Gastrocnemius medialis (tissue), 4 donors: ENCODE results near the gene SPAG4. TPM values are rescaled to one million over a fixed set of nuclear protein-coding genes. Genes with fewer than 3 reads are reported as not detected.

ENCODE experiments used
- ATAC-seq, 2 donors: fragments of 150-250 bp; one replicate each; pipeline ENCODE4 v1.9.1; 2016
- DNase-seq, 2 donors: peaks; one replicate each; pipeline ENCODE4 v3.0.0-alpha.2; 2019
- H3K27ac ChIP-seq, 4 donors: fragments of 200-600 bp; sonication (generic); 1 replicate in 1 of 4; 2 replicates in 3 of 4; pipeline ENCODE4 v1.5.1; 2016 to 2018; ENCODE audit warnings: mild to moderate bottlenecking in 2 of 4, moderate library complexity in 1 of 4
- H3K27me3 ChIP-seq, 3 donors: fragments of 200-600 bp; sonication (generic) in 2 of 3; 1 replicate in 1 of 3; 2 replicates in 2 of 3; pipeline versions ENCODE4 v1.5.1 to v1.6.0; 2016 to 2019; ENCODE audit warnings: mild to moderate bottlenecking in 1 of 3, moderate library complexity in 1 of 3
- H3K36me3 ChIP-seq, 2 donors: fragments of 200-600 bp; sonication (generic) in 1 of 2; one replicate each; pipeline ENCODE4 v1.5.1; 2017 to 2018
- H3K4me1 ChIP-seq, 2 donors: fragments of 200-600 bp; sonication (generic) in 1 of 2; one replicate each; pipeline ENCODE4 v1.5.1; 2016 to 2017; ENCODE audit warnings: mild to moderate bottlenecking in 2 of 2
- H3K4me3 ChIP-seq, 4 donors: fragments of 200-600 bp; sonication (generic) in 3 of 4; 1 replicate in 1 of 4; 2 replicates in 3 of 4; pipeline ENCODE4 v1.5.1; 2016 to 2019; ENCODE audit warnings: mild to moderate bottlenecking in 2 of 4
- H3K9me3 ChIP-seq, 3 donors: fragments of 200-600 bp; sonication (generic) in 2 of 3; 1 replicate in 1 of 3; 2 replicates in 2 of 3; pipeline ENCODE4 v1.5.1; 2016 to 2019
- POLR2A ChIP-seq, 2 donors: fragments of 450-650 bp; IDR thresholded peaks; one replicate each; pipeline ENCODE4 v1.6.1; 2017; ENCODE audit warnings: antibody characterized with exemption in 2 of 2, mild to moderate bottlenecking in 2 of 2, moderate library complexity in 2 of 2
- in situ Hi-C, 4 donors: fragments of 200-750 bp; cut with MboI; loops; one replicate each; pipeline versions ENCODE4 v1.15.0 to v1.8.0; 2017; ENCODE audit warnings: low sequenced_read_pairs in 4 of 4
- intact Hi-C: fragments of 100-400 bp; cut with DNase I; formaldehyde crosslinking; loops from one replicate; pipeline ENCODE4 v1.15.1; 2023; ENCODE audit warnings: low total_unique reads
- total RNA-seq, 4 donors: library from RNA; depleted of rRNA; stranded (reverse); fragments of >200 nt; gene quantifications; one replicate each; pipeline versions ENCODE4 v1.1.0 to v1.2.3, GENCODE V29; 2016
- TF ChIP-seq, protein P1 (sequence below), 5 experiments: fragments of 450-650 bp in 3 of 5; fragments of 200-600 bp in 2 of 5; sonication (generic) in 2 of 5; IDR thresholded peaks in 4 of 5; conservative IDR thresholded peaks in 1 of 5; 1 replicate in 4 of 5; 2 replicates in 1 of 5; pipeline ENCODE4 v1.5.1; 2016 to 2019; ENCODE audit warnings: antibody characterized with exemption in 5 of 5, mild to moderate bottlenecking in 3 of 5, moderate library complexity in 3 of 5

SPAG4 gene
- total RNA-seq, 4 donors from 2014 or later, result 0.91 to 1.4 TPM; not detected in 2

DNA sequence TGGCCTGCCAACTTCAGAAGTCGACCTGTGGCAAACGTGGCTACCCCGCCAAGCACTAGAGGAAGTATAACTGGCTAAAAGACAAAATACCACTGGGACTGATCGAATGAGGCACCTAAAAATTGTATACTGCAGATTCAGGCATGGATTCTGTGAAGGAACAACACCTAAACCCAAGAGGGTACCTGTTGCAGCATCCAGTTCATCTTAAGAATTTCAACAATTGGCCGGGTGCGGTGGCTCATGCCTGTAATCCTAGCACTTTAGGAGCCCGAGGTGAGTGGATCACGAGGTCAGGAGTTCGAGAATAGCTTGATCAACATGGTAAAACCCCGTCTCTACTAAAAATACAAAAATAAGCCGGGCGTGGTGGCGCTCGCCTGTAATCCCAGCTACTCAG, 27.2 kb upstream of the SPAG4 start:
- Histone ChIP-seq H3K4me1 (no peaks in the 10 kb centered on the region), H3K36me3 (no peaks in the 10 kb centered on the region), H3K27me3 (no peaks in the 10 kb centered on the region), H3K4me3 (no peak overlapping the region), H3K9me3 (no peaks in the 10 kb centered on the region), H3K27ac (no peak overlapping the region)
- DNase-seq (no peak), ATAC-seq (no peak)
- no peak for TF ChIP-seq POLR2A (IDR thresholded peaks at IDR 0.05)
- TF ChIP-seq, protein P1, sequence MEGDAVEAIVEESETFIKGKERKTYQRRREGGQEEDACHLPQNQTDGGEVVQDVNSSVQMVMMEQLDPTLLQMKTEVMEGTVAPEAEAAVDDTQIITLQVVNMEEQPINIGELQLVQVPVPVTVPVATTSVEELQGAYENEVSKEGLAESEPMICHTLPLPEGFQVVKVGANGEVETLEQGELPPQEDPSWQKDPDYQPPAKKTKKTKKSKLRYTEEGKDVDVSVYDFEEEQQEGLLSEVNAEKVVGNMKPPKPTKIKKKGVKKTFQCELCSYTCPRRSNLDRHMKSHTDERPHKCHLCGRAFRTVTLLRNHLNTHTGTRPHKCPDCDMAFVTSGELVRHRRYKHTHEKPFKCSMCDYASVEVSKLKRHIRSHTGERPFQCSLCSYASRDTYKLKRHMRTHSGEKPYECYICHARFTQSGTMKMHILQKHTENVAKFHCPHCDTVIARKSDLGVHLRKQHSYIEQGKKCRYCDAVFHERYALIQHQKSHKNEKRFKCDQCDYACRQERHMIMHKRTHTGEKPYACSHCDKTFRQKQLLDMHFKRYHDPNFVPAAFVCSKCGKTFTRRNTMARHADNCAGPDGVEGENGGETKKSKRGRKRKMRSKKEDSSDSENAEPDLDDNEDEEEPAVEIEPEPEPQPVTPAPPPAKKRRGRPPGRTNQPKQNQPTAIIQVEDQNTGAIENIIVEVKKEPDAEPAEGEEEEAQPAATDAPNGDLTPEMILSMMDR (IDR thresholded peaks at IDR 0.05 in 4 of 5, conservative IDR thresholded peaks at IDR 0.05 in 1 of 5), result no peak
- intact Hi-C loops, result no loop called here
- in situ Hi-C loops, result no loop called here

DNA sequence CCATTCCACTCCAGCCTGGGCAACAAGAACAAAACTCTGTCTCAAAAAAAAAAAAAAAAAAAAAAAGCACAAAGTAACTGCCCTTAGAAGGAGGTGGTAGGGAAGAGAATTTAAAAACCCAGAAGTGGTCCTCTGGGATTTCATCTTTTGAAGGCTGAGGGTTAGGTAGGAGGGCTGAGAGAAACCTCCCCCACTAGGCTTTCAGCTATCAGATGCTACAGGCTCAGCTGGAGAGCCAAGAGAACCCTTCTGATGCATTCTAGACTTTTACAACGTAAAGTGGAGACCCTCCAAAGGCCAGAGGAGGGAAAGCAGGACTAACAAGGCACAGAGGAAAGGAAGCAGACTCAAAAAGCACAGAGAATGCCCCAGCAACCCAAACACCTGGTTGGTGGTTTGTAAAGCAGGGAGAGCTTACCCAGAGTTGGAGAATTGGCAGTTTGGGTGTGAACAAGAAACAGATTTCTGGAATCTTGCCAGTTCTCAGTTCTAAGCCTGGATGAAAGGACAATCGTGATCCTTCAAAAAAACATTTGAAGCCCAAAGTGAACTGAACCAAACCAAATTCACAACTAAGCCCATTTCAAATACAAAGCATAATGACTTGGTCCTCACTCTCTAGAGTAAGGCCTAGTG, 23.2 kb upstream of the SPAG4 start:
- no peaks in the 10 kb centered on the region for H3K4me1 ChIP-seq
- intact Hi-C loops (no loop called here), in situ Hi-C loops (no loop called here)
- no peaks in the 10 kb centered on the region for H3K27me3 ChIP-seq
- no peaks in the 10 kb centered on the region for H3K9me3 ChIP-seq
- no peak for DNase-seq
- no peaks in the 10 kb centered on the region for H3K36me3 ChIP-seq
- TF ChIP-seq, protein P1 (IDR thresholded peaks at IDR 0.05 in 4 of 5, conservative IDR thresholded peaks at IDR 0.05 in 1 of 5), result no peak
- no peak for TF ChIP-seq POLR2A (IDR thresholded peaks at IDR 0.05)
- H3K27ac ChIP-seq, result no peak overlapping the region
- no peak overlapping the region for H3K4me3 ChIP-seq
- ATAC-seq, result no peak

DNA sequence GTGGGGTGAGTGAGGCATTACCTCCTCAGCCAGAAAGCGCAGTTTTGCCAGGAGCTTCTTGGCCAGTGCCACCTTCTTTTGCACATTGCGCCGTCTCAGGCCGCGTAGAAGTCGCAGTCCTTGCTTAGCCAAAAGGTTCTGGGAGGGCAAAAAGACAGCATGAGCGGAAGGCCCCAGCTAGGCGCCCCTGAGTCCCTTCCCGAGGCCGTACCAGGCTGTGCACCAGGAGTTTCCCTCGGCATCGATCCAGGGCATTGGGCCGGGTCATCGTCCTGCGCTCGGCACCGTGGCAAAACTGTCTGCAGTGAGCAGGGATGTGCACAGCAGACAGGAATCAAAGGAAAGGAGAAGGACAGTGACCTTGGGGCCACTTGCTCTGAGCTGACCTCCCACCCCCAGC, 20.2 kb upstream of the SPAG4 start:
- TF ChIP-seq, protein P1 (IDR thresholded peaks at IDR 0.05 in 4 of 5, conservative IDR thresholded peaks at IDR 0.05 in 1 of 5), result no peak
- no peak for TF ChIP-seq POLR2A (IDR thresholded peaks at IDR 0.05)
- Histone ChIP-seq H3K36me3 (no peaks in the 10 kb centered on the region), H3K27ac (no peak overlapping the region), H3K4me3 (no peak overlapping the region), H3K4me1 (no peaks in the 10 kb centered on the region), H3K27me3 (peaks cover 0 to 6% (median 3%) of the 10 kb centered on the region in 3 donors), H3K9me3 (no peaks in the 10 kb centered on the region)
- DNase-seq, result no peak
- no peak for ATAC-seq
- in situ Hi-C loops (no loop called here), intact Hi-C loops (no loop called here)

DNA sequence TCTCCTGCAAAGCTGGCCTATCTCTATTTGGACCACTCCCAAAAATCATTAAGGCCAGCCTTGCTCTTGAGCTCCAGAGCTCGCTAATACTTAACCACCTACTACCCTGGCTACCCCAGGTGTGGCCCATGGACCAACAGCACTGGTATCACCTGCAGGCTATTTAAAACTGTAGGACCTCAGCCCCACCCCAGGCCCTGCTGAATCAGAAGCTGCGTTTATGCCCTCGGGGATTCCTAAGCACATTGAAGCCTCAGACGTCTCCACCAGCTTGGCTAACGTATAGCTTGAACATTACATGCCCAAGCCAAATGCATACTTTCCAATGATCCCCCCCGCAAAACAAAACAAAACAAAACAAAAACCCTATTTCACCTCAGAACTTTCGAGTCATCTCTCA, 19.7 kb upstream of the SPAG4 start:
- Histone ChIP-seq H3K36me3 (no peaks in the 10 kb centered on the region), H3K27me3 (peaks cover 4 to 10% (median 8%) of the 10 kb centered on the region in 3 donors), H3K4me3 (no peak overlapping the region), H3K9me3 (no peaks in the 10 kb centered on the region), H3K4me1 (peaks cover 3 to 4% of the 10 kb centered on the region in 2 donors), H3K27ac (no peak overlapping the region)
- TF ChIP-seq POLR2A (IDR thresholded peaks at IDR 0.05), result no peak
- TF ChIP-seq, protein P1 (IDR thresholded peaks at IDR 0.05 in 4 of 5, conservative IDR thresholded peaks at IDR 0.05 in 1 of 5), result no peak
- in situ Hi-C loops (no loop called here), intact Hi-C loops (no loop called here)
- no peak for ATAC-seq
- no peak for DNase-seq

DNA sequence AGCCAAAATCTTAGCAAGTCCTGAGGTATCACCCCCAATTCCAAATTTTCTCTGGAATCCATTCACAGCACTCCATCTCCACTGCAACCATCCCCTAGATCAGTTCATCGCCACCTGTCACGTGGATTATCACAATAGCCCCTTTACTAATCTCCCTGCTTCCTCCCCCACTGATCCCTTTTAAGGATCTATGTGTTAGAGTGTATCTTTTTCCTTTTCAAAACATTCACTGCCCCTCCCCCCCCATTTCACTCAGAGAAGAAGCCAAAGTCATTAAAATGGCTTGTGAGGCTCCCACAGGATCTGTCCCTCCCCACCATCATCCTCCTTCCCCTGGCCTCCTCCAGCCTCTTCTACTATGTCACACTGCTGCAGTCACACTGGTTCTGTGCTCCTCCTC, 18.4 kb upstream of the SPAG4 start:
- Histone ChIP-seq H3K4me3 (no peak overlapping the region), H3K27ac (no peak overlapping the region), H3K4me1 (peaks cover 6 to 10% of the 10 kb centered on the region in 2 donors), H3K27me3 (peaks cover 4 to 12% (median 11%) of the 10 kb centered on the region in 3 donors), H3K36me3 (no peaks in the 10 kb centered on the region), H3K9me3 (no peaks in the 10 kb centered on the region)
- DNase-seq (no peak), ATAC-seq (no peak)
- TF ChIP-seq POLR2A (IDR thresholded peaks at IDR 0.05), result no peak
- TF ChIP-seq, protein P1 (IDR thresholded peaks at IDR 0.05 in 4 of 5, conservative IDR thresholded peaks at IDR 0.05 in 1 of 5), result no peak
- intact Hi-C loops, result no loop called here
- in situ Hi-C loops, result no loop called here
